Kidney (tissue), 22 donors: ENCODE results near the gene TMEM59. TPM values are rescaled to one million over a fixed set of nuclear protein-coding genes. Genes with fewer than 3 reads are reported as not detected.

Experiments
- DNase-seq, 5 donors: peaks; one replicate each; pipeline ENCODE4 v3.0.0-alpha.2; 2013 to 2020
- FAIRE-seq: peaks from 2 replicates; lab custom pipeline; 2012; peaks lifted over from hg19 to GRCh38; lab: Jason Lieb, UNC
- H3K27ac ChIP-seq, 2 donors: one replicate each; pipeline ENCODE4 v1.7.0; 2013; ENCODE audit warnings: low read depth in 2 of 2, low read length in 2 of 2, inconsistent platforms in 1 of 2
- H3K27me3 ChIP-seq: one replicate; pipeline ENCODE4 v1.7.1; 2013; ENCODE audit warnings: low read length, inconsistent platforms; ENCODE audit not compliant: control insufficient read depth, insufficient read depth
- H3K36me3 ChIP-seq, 3 donors: one replicate each; pipeline versions ENCODE4 v1.7.0 to v1.7.1; 2013; ENCODE audit warnings: low read length in 3 of 3, control low read depth in 1 of 3, inconsistent platforms in 1 of 3; ENCODE audit not compliant: insufficient read depth in 3 of 3, control insufficient read depth in 2 of 3
- H3K4me1 ChIP-seq, 3 donors: one replicate each; pipeline versions ENCODE4 v1.7.0 to v1.7.1; 2013; ENCODE audit warnings: low read length in 3 of 3, inconsistent platforms in 1 of 3, low read depth in 1 of 3; ENCODE audit not compliant: control insufficient read depth in 2 of 3, insufficient read depth in 2 of 3
- H3K4me3 ChIP-seq, 3 donors: one replicate each; pipeline versions ENCODE4 v1.7.0 to v1.8.1; 2013; ENCODE audit warnings: low read length in 3 of 3, control low read depth in 1 of 3, inconsistent platforms in 1 of 3
- H3K9ac ChIP-seq, 3 donors: one replicate each; pipeline versions ENCODE4 v1.7.0 to v1.7.1; 2013; ENCODE audit warnings: low read length in 3 of 3, control low read depth in 1 of 3, inconsistent platforms in 1 of 3
- H3K9me3 ChIP-seq, 3 donors: one replicate each; pipeline versions ENCODE4 v1.7.0 to v1.7.1; 2013; ENCODE audit warnings: low read length in 3 of 3, control low read depth in 1 of 3, inconsistent platforms in 1 of 3; ENCODE audit not compliant: control insufficient read depth in 2 of 3, insufficient read depth in 1 of 3
- intact Hi-C: fragments of 100-400 bp; cut with DNase I; formaldehyde crosslinking; loops from one replicate; pipeline ENCODE4 v1.11.1; 2022
- long read RNA-seq, 10 donors: library from polyadenylated mRNA in 1 of 10; unstranded in 1 of 10; transcript quantifications; one replicate each; pipeline ENCODE4 v2.0.0 and lab custom pipeline, GENCODE V29; 2021 to 2026
- polyA plus RNA-seq: library from polyadenylated mRNA; stranded (reverse); fragments of 350-450 nt; fragmentation: Illumina TruSeq; extraction: RNeasy Lipid Tissue Mini Kit (QIAGEN cat#74804); gene quantifications from one replicate; pipeline ENCODE4 v1.2.3, GENCODE V29; 2014; ENCODE audit warnings: low read depth, low replicate concordance; ENCODE audit not compliant: insufficient read depth
- total RNA-seq: library from RNA; stranded (reverse); fragmentation: NEBNext Ultra II Directional; extraction: Animal tissue kit (Norgen Biotek cat#: 25700); gene quantifications from one replicate; pipeline ENCODE4 v1.2.1, GENCODE V29; 2021
- TF ChIP-seq, protein P1 (sequence below): IDR thresholded peaks from 3 replicates; pipeline ENCODE4 v1.5.1; 2012; ENCODE audit warnings: mild to moderate bottlenecking, moderate library complexity, borderline replicate concordance; ENCODE audit not compliant: insufficient read depth; ENCODE audit errors: extremely low read depth
- donor health status: control.
- donor health status: control.
- donor health status: control.
- donor health status: control.
- donor health status: control.
- donor health status: DM: yes; HTN: yes; CAD: no.
- donor health status: Normal renal cell carcinoma (clear cell type).

Gene TMEM59, protein sequence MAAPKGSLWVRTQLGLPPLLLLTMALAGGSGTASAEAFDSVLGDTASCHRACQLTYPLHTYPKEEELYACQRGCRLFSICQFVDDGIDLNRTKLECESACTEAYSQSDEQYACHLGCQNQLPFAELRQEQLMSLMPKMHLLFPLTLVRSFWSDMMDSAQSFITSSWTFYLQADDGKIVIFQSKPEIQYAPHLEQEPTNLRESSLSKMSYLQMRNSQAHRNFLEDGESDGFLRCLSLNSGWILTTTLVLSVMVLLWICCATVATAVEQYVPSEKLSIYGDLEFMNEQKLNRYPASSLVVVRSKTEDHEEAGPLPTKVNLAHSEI
- total RNA-seq = 475 TPM
- polyA plus RNA-seq = 521 TPM
- long read RNA-seq, donor 1, full-length matches to known transcripts = 179 of 246 reads
- long read RNA-seq, donor 1, partial matches to known transcripts = 42 of 246 reads
- long read RNA-seq, donor 1, other reads (novel, unspliced or antisense) = 25 of 246 reads
- long read RNA-seq, donor 2, full-length matches to known transcripts = 148 of 187 reads
- long read RNA-seq, donor 2, partial matches to known transcripts = 6 of 187 reads
- long read RNA-seq, donor 2, other reads (novel, unspliced or antisense) = 33 of 187 reads
- long read RNA-seq, donor 3, full-length matches to known transcripts = 372 of 423 reads
- long read RNA-seq, donor 3, partial matches to known transcripts = 5 of 423 reads
- long read RNA-seq, donor 3, other reads (novel, unspliced or antisense) = 46 of 423 reads
- long read RNA-seq, donor 4, full-length matches to known transcripts = 130 of 152 reads
- long read RNA-seq, donor 4, partial matches to known transcripts = 0 of 152 reads
- long read RNA-seq, donor 4, other reads (novel, unspliced or antisense) = 22 of 152 reads
- long read RNA-seq, donor 5, full-length matches to known transcripts = 48 of 57 reads
- long read RNA-seq, donor 5, partial matches to known transcripts = 9 of 57 reads
- long read RNA-seq, donor 5, other reads (novel, unspliced or antisense) = 0 of 57 reads
- long read RNA-seq, donor 6, full-length matches to known transcripts = 535 of 622 reads
- long read RNA-seq, donor 6, partial matches to known transcripts = 19 of 622 reads
- long read RNA-seq, donor 6, other reads (novel, unspliced or antisense) = 68 of 622 reads
- long read RNA-seq, donor 7, full-length matches to known transcripts = 194 of 290 reads
- long read RNA-seq, donor 7, partial matches to known transcripts = 77 of 290 reads
- long read RNA-seq, donor 7, other reads (novel, unspliced or antisense) = 19 of 290 reads
- long read RNA-seq, donor 8, full-length matches to known transcripts = 178 of 220 reads
- long read RNA-seq, donor 8, partial matches to known transcripts = 8 of 220 reads
- long read RNA-seq, donor 8, other reads (novel, unspliced or antisense) = 34 of 220 reads
- long read RNA-seq, donor 9, full-length matches to known transcripts = 132 of 146 reads
- long read RNA-seq, donor 9, partial matches to known transcripts = 0 of 146 reads
- long read RNA-seq, donor 9, other reads (novel, unspliced or antisense) = 14 of 146 reads
- long read RNA-seq, donor 10, full-length matches to known transcripts = 144 of 172 reads
- long read RNA-seq, donor 10, partial matches to known transcripts = 5 of 172 reads
- long read RNA-seq, donor 10, other reads (novel, unspliced or antisense) = 23 of 172 reads

GRCh38 chr1:54052934-54053744, at the start of gene TMEM59, which contains the start of gene TCEANC2:
TSS of gene TMEM59 (minus strand) at chr1:54053204. CDS start at chr1:54053188, 16 bp downstream.
TSS of gene TCEANC2 (plus strand) at chr1:54053608. CDS start at chr1:54054423, 815 bp downstream.
- intact Hi-C loops = no loop called here
- Histone ChIP-seq H3K4me1 (peaks cover 10 to 14% (median 11%) of the 10 kb centered on the region in 3 donors), H3K4me3 (peak within 1 kb of the TSS; percentile 90 to 98 (median 97)), H3K27ac (peak within 1 kb of the TSS; percentile 89 to 90), H3K9me3 (no peaks in the 10 kb centered on the region), H3K36me3 (no peaks in the 10 kb centered on the region), H3K9ac (peak within 1 kb of the TSS; percentile 88 to 98 (median 95)), H3K27me3 (no peaks in the 10 kb centered on the region)
- DNase-seq (peak; percentile 98 to 100 (median 99)), FAIRE-seq (peak; percentile 96)
- TF ChIP-seq, protein P1, sequence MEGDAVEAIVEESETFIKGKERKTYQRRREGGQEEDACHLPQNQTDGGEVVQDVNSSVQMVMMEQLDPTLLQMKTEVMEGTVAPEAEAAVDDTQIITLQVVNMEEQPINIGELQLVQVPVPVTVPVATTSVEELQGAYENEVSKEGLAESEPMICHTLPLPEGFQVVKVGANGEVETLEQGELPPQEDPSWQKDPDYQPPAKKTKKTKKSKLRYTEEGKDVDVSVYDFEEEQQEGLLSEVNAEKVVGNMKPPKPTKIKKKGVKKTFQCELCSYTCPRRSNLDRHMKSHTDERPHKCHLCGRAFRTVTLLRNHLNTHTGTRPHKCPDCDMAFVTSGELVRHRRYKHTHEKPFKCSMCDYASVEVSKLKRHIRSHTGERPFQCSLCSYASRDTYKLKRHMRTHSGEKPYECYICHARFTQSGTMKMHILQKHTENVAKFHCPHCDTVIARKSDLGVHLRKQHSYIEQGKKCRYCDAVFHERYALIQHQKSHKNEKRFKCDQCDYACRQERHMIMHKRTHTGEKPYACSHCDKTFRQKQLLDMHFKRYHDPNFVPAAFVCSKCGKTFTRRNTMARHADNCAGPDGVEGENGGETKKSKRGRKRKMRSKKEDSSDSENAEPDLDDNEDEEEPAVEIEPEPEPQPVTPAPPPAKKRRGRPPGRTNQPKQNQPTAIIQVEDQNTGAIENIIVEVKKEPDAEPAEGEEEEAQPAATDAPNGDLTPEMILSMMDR = peak; percentile 29

DNA sequence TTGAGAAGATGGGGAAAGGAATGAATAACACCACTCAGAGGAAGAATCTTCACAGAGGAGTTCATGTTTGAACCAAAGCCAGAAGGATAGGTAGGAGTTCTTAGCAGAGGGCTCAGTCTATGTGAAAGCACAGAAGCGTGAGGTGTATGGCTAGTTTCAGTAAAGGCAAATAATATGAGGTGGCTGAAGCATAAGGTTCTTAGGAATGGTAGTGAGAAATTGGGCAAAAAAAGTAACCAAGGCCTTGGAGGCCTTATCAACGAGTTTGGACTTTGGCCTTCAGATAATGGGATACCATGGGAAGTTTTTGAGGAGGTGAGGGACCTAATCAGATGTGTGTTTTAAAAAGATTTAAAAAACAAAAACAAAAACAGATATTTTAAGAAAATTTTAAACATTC, 47.5 kb upstream of the TMEM59 start:
- H3K4me1 ChIP-seq = peaks cover 0 to 6% (median 2%) of the 10 kb centered on the region in 3 donors
- no peaks in the 10 kb centered on the region for H3K9me3 ChIP-seq
- H3K27me3 ChIP-seq = no peaks in the 10 kb centered on the region
- peaks cover 0 to 3% (median 2%) of the 10 kb centered on the region in 3 donors for H3K36me3 ChIP-seq
- TF ChIP-seq, protein P1 = no peak
- no peak for DNase-seq
- no peak for FAIRE-seq
- H3K9ac ChIP-seq = no peak overlapping the region
- intact Hi-C loops = no loop called here
- H3K27ac ChIP-seq = no peak overlapping the region
- no peak overlapping the region for H3K4me3 ChIP-seq
